HEK293T (cell line): Measurements from ENCODE around the gene FPGS.

Source experiments
- FOXA1 ChIP-seq: fragments of 450-650 bp; IDR thresholded peaks from 2 replicates; pipeline ENCODE4 v1.6.1; 2016; ENCODE audit warnings: mild to moderate bottlenecking
- FOXK2 ChIP-seq: fragments of 450-650 bp; IDR thresholded peaks from 2 replicates; pipeline ENCODE4 v1.6.1; 2016; ENCODE audit warnings: mild to moderate bottlenecking
- FOXM1 ChIP-seq: fragments of 450-650 bp; IDR thresholded peaks from 2 replicates; pipeline ENCODE4 v1.6.1; 2017; ENCODE audit warnings: mild to moderate bottlenecking, borderline replicate concordance
- HDGF ChIP-seq: fragments of 450-650 bp; IDR thresholded peaks from 2 replicates; pipeline ENCODE4 v1.6.1; 2017; ENCODE audit warnings: antibody characterized with exemption, borderline replicate concordance
- NFRKB ChIP-seq: fragments of 450-650 bp; IDR thresholded peaks from 2 replicates; pipeline ENCODE4 v1.6.1; 2016; ENCODE audit warnings: mild to moderate bottlenecking, moderate library complexity
- TARDBP ChIP-seq: fragments of 450-650 bp; IDR thresholded peaks from 2 replicates; pipeline ENCODE4 v1.6.1; 2016

DNA sequence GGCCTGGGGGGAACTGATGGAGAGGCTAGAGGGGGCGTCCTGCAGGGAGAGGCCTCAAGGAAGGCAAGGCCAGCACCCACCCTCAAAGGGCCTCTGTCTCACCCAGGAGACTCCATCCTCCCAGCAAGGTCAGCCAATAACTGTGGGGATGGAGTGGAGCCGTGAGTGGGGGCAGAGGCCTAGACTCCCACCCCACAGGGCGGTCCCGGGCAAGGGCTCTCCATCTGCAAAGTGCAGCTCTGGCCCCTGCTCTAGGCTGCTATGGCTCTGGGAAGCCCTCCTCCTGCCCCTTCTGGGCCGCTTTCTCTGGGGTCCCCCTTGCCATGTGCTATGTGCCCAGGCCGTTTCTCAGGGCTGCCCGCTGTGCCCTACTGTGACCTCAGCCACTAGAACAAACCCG, 14.0 kb downstream of the FPGS start:
- TF ChIP-seq FOXK2 (no peak), FOXA1 (no peak), NFRKB (no peak), HDGF (no peak), TARDBP (no peak), FOXM1 (no peak)
